GM21515 (cell line): Measurements from ENCODE around the gene ZBTB7B.
"Not testable (repeated sequence)": the region's sequence is repeated elsewhere in the genome, so short reads cannot be mapped to it uniquely, and the experiment has no call there.

ENCODE experiments used
- ATAC-seq: cut with Tn5 transposase; IDR thresholded peaks from one replicate; pipeline ENCODE4 v1.9.1; 2021; ENCODE audit not compliant: unreplicated experiment

ZBTB7B gene

DNA sequence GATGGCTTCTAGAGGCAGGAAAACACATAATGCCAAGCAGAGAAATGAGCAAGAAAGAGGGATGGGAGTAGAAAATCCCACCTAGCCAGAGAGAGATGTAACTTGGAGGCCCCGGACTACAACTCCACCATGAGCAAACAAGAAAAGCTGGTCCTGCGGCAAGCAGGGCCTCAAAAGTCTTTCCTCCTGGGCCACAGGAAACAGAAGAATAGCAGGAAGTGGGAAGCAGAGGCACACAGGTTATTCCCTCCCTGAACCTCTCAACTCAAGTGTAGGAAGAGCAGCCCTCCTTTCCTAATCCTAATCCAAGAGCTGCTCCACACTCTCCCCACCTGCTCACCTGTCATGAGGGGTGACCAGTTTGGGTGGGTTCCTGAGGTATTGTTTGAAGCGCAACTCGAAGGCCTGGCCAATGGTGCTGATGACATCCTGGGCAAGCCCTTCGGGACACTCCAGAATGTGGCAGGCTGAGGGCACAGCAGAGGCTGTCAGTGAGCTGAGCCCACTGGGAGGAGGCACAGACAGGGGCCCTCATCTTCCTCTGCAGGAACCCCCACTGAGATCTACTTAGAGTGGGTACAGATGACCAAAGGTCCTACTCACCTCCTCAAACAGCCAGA, 35.2 kb upstream of the ZBTB7B start:
- ATAC-seq, result no peak

GRCh38 chr1:154968731-154969130, 33.9 kb upstream of the ZBTB7B start:
- no peak for ATAC-seq

GRCh38 chr1:154969246-154969645, 33.4 kb upstream of the ZBTB7B start:
- ATAC-seq, result no peak

- no peak for ATAC-seq
Observed at GRCh38 chr1:154969860-154970452, 32.6 kb upstream of the ZBTB7B start.

DNA sequence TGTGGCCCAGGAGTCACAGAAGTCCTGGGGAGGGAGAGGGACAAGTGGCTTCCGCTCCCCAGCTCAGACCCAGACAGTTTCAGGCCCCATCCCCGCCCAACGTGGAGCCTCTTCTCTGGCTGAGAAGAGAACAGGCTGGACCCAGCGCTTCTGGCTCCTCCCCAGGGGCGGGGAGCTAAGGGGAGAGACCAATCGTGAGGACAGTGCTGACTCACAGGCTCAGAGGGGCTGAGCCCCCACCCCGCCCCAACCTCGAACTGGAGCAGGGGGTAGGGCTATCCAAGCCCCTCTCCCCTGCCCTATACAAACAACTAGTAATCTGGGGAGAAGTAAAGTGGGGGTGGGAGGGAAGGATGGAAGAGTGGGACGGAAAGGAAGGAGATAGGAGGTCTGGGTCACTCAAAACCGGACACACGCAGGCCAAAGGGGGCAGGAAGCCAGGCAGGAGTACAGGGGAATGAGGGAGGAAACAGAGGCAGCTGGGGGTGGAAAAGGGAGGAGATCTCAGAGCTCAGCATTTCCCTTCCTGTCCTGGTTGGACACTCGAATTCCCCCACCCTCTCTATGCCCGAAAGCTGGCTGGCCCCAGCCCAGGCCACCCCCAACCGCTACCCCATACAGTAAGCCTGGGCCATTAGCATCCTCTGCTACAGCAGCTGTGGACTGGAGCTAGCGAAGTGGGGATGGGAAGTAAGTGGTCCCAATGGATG, 31.8 kb upstream of the ZBTB7B start, which contains the start of gene SHC1:
Gene SHC1, minus strand, starts transcription at position 117 of the 710 bp plus-strand sequence. CDS start 221 bp downstream, outside the sequence.
- no peak for ATAC-seq

- no peak for ATAC-seq
Observed at GRCh38 chr1:154971341-154971998, 31.1 kb upstream of the ZBTB7B start.

DNA sequence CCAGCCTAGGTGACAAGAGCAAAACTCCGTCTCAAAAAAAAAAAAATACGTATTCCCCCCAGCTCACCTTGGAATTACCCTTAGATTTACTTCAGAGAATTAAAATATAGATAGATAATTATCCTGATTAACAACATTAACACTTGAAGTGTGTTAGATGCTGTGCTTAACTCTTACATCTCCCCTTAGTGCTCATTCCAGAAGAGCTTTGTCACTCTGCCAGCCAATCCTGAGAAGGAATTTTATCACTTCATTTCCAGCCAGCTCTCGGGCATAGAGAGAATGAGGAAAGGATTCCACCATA, 30.4 kb upstream of the ZBTB7B start:
- no peak for ATAC-seq

GRCh38 chr1:154972517-154973343, 29.9 kb upstream of the ZBTB7B start:
- ATAC-seq, result no peak

GRCh38 chr1:154973344-154974101, 29.1 kb upstream of the ZBTB7B start:
- no peak for ATAC-seq

- ATAC-seq, result peak; percentile 72
Observed at GRCh38 chr1:154974102-154974807, 28.3 kb upstream of the ZBTB7B start, which contains the start of gene CKS1B. CKS1B (plus strand) TSS chr1:154974681; CDS start chr1:154974746, 65 bp downstream.

GRCh38 chr1:154974808-154975408, 27.7 kb upstream of the ZBTB7B start:
- peak; percentile 38 for ATAC-seq

GRCh38 chr1:154975409-154976059, 27.1 kb upstream of the ZBTB7B start:
- no peak for ATAC-seq

- ATAC-seq, result not testable (repeated sequence)
Observed at GRCh38 chr1:154977762-154978161, 24.8 kb upstream of the ZBTB7B start.

DNA sequence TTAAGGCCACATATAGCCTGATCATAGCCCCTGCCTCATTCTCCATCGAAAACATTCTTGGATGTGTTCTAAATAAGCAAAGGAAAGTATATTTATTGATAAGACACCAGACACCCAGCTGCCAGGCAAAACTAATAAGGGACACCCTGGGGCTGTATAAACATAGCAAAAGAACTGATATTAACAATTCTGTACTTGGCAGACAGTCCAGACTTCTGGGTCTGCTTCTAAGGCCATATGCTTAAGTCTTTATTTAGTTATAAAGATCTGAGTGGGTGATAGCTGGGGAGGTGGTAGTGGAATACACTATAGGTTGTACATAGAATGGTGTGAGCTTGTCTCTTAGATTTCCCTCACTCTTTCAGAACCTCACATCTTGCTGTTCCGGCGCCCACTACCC, 24.2 kb upstream of the ZBTB7B start:
- no peak for ATAC-seq

GRCh38 chr1:154982341-154982740, 20.3 kb upstream of the ZBTB7B start:
- no peak for ATAC-seq

DNA sequence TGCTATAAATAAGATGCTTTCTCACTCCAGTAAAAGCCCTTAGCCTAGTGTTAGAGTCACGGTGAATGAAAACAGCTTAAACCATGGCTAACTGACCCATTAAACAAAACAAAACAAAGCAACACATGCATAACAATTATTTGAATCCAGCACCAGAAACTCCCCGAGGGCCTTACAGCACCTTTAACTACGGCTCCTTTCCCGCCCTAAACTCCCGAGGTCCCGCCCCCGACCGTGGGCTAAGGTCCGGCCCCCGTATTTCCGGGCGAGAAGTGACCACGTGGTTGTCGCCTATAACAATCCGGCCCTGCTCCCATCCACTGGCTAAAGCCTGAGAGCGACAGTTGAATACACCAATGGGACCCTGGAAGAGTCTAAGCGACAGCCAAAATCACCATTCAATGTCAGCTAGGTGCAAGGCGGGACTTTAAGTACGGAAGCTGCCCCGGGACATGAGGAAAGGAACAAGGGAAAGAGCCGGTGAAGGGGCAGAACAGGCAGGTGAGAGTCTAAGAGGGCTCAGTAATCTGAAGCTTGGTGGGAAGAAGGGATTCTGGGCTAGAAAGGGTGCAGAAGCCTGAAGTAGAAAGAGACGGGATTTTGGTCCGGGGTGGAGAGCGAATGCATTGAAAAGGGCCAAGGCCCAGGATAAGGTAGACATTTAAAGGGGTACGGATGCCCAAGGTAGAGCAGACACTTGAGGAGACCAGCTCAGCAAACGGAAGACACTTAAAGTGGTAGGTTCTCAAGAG, 19.5 kb upstream of the ZBTB7B start, which contains the start of gene FLAD1:
Gene FLAD1, plus strand, starts transcription at position 448 of the 752 bp plus-strand sequence. CDS start 351 bp downstream, outside the sequence.
- ATAC-seq, result peak; percentile 93

GRCh38 chr1:154983776-154984466, 18.7 kb upstream of the ZBTB7B start:
- no peak for ATAC-seq
